ENCODE measurements around the gene NANP. TPM values are rescaled to one million over a fixed set of nuclear protein-coding genes. Genes with fewer than 3 reads are reported as not detected.

The NANP gene
- total and polyA plus RNA-seq, 2 of the 13 experiments (the other 11 are each of a cell fraction or from before 2014, with no cell fraction given) = 8.9 to 21.5 TPM

- TF ChIP-seq, protein P1, sequence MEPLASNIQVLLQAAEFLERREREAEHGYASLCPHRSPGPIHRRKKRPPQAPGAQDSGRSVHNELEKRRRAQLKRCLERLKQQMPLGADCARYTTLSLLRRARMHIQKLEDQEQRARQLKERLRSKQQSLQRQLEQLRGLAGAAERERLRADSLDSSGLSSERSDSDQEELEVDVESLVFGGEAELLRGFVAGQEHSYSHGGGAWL (CRISPR knock-in tag; IDR thresholded peaks at IDR 0.05) = 0 out of 2 replicates have a peak, but pooled peaks have one; percentile 1
- TF ChIP-seq ZGPAT (CRISPR knock-in tag; IDR thresholded peaks at IDR 0.05) (peak; percentile 12; the same call in 1 of the 2 replicates), ZNF274 (CRISPR knock-in tag; IDR thresholded peaks at IDR 0.05) (peak; percentile 84; the same call in 1 of the 2 replicates), SPEN (CRISPR knock-in tag; IDR thresholded peaks at IDR 0.05; ENCODE audit: low read depth) (0 out of 2 replicates have a peak, but pooled peaks have one; percentile 12), ZNF883 (CRISPR knock-in tag; IDR thresholded peaks at IDR 0.05; ENCODE audit: not compliant biosample characterization) (peak; percentile 32), HIVEP1 (CRISPR knock-in tag; IDR thresholded peaks at IDR 0.05) (0 out of 2 replicates have a peak, but pooled peaks have one; percentile 13), NR2C2 (CRISPR knock-in tag; IDR thresholded peaks at IDR 0.05; ENCODE audit: borderline replicate concordance) (peak; percentile 22; the same call in 1 of the 2 replicates), DNMT1 (CRISPR knock-in tag; IDR thresholded peaks at IDR 0.05) (0 out of 2 replicates have a peak, but pooled peaks have one; percentile 54), ZNF563 (CRISPR knock-in tag; IDR thresholded peaks at IDR 0.05) (peak; percentile 20; the same call in 1 of the 2 replicates), ZBTB38 (CRISPR knock-in tag; IDR thresholded peaks at IDR 0.05) (peak; percentile 71; the same call in 1 of the 2 replicates), TBX2 (CRISPR knock-in tag; IDR thresholded peaks at IDR 0.05; ENCODE audit: borderline replicate concordance) (peak; percentile 4; the same call in 1 of the 2 replicates), GABPB1 (CRISPR knock-in tag; IDR thresholded peaks at IDR 0.05) (0 out of 2 replicates have a peak, but pooled peaks have one; percentile 31), ZMYM3 (CRISPR knock-in tag; IDR thresholded peaks at IDR 0.05) (peak; percentile 42; the same call in 1 of the 2 replicates)
- TF ChIP-seq, protein P2, sequence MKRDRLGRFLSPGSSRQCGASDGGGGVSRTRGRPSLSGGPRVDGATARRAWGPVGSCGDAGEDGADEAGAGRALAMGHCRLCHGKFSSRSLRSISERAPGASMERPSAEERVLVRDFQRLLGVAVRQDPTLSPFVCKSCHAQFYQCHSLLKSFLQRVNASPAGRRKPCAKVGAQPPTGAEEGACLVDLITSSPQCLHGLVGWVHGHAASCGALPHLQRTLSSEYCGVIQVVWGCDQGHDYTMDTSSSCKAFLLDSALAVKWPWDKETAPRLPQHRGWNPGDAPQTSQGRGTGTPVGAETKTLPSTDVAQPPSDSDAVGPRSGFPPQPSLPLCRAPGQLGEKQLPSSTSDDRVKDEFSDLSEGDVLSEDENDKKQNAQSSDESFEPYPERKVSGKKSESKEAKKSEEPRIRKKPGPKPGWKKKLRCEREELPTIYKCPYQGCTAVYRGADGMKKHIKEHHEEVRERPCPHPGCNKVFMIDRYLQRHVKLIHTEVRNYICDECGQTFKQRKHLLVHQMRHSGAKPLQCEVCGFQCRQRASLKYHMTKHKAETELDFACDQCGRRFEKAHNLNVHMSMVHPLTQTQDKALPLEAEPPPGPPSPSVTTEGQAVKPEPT (CRISPR knock-in tag; IDR thresholded peaks at IDR 0.05; ENCODE audit: low read depth) = 0 out of 2 replicates have a peak, but pooled peaks have one; percentile 21
These were observed 21.5 kb downstream of the NANP start (continued) for GRCh38 chr20:25602191-25602913.

Data from HepG2 (cell line).